Testis (tissue), 2 donors: ENCODE measurements around the gene PDSS1.

ENCODE experiments used
- CTCF ChIP-seq, 3 experiments: fragments of 450-650 bp in 2 of 3; fragments of 200-600 bp in 1 of 3; sonication (generic) in 1 of 3; IDR thresholded peaks; one replicate each; pipeline ENCODE4 v1.5.1; 2016 to 2019; ENCODE audit warnings: antibody characterized with exemption in 3 of 3, mild to moderate bottlenecking in 2 of 3, moderate library complexity in 1 of 3
- POLR2A ChIP-seq: fragments of 450-650 bp; IDR thresholded peaks from one replicate; pipeline ENCODE4 v1.6.1; 2017; ENCODE audit warnings: antibody characterized with exemption, mild to moderate bottlenecking, moderate library complexity

GRCh38 chr10:26739071-26739631, 41.6 kb downstream of the PDSS1 start:
- no peak for TF ChIP-seq CTCF (IDR thresholded peaks at IDR 0.05)
- no peak for TF ChIP-seq POLR2A
